H1 (cell line): ENCODE data around the gene KNCN. TPM values are rescaled to one million over a fixed set of nuclear protein-coding genes. Genes with fewer than 3 reads are reported as not detected.
A peak's percentile ranks its signal among the peaks of the same experiment; 100 is the strongest.

Experiments
- CTCF ChIA-PET: fragments of 300-600 bp; sonication (Branson Sonifier 250); formaldehyde crosslinking; loops from one replicate; lab custom pipeline; 2021; ENCODE audit not compliant: partially characterized antibody; lab: Charles Lee
- POLR2A ChIA-PET: fragments of 300-600 bp; sonication (Branson Sonifier 250); formaldehyde crosslinking; loops from one replicate; lab custom pipeline; 2021; ENCODE audit warnings: inconsistent platforms; ENCODE audit not compliant: partially characterized antibody; lab: Charles Lee
- DNase-seq, 2 experiments: peaks; one replicate each; pipeline versions ENCODE4 v3.0.0 to v3.0.0-alpha.2; 2010 to 2022; ENCODE audit warnings: low spot score in 2 of 2, low read depth in 1 of 2, mixed read lengths in 1 of 2
- FAIRE-seq: peaks from 2 replicates; lab custom pipeline; 2011; peaks lifted over from hg19 to GRCh38; lab: Jason Lieb, UNC
- H2AFZ ChIP-seq: 2 replicates; pipeline ENCODE4 v1.8.1; 2012; ENCODE audit warnings: low read length, inconsistent platforms
- H2AK5ac ChIP-seq: 2 replicates; pipeline ENCODE4 v1.6.1; 2013; ENCODE audit warnings: low read depth, low read length
- H2BK120ac ChIP-seq: replicated peaks from 2 replicates; pipeline ENCODE3; 2013; ENCODE audit warnings: low read depth, low read length, inconsistent platforms
- H2BK12ac ChIP-seq: 2 replicates; pipeline ENCODE4 v1.6.1; 2013; ENCODE audit warnings: low read depth, low read length
- H2BK15ac ChIP-seq: 2 replicates; pipeline ENCODE4 v1.6.1; 2013; ENCODE audit warnings: low read length
- H2BK20ac ChIP-seq: 2 replicates; pipeline ENCODE4 v1.6.1; 2013; ENCODE audit warnings: low read length
- H2BK5ac ChIP-seq: 2 replicates; pipeline ENCODE4 v1.6.1; 2013; ENCODE audit warnings: low read depth, low read length
- H3K14ac ChIP-seq: 2 replicates; pipeline ENCODE4 v1.6.1; 2013; ENCODE audit warnings: inconsistent platforms; ENCODE audit not compliant: insufficient read length
- H3K18ac ChIP-seq: 2 replicates; pipeline ENCODE4 v1.6.1; 2013; ENCODE audit warnings: low read length; ENCODE audit errors: extremely low read depth
- H3K23ac ChIP-seq: 2 replicates; pipeline ENCODE4 v1.6.1; 2013; ENCODE audit warnings: inconsistent platforms; ENCODE audit not compliant: insufficient read length
- H3K23me2 ChIP-seq: 2 replicates; pipeline ENCODE4 v1.6.1; 2013; ENCODE audit warnings: low read depth, low read length
- H3K27ac ChIP-seq: 2 replicates; pipeline ENCODE4 v1.6.1; 2011; ENCODE audit warnings: low read depth, low read length, inconsistent platforms
- H3K27me3 ChIP-seq, 4 experiments: replicated peaks in 1 of 4; 1 replicate in 1 of 4; 2 replicates in 3 of 4; pipeline versions ENCODE4 v1.6.1 to v1.8.1; 2011 to 2013; ENCODE audit warnings: low read length in 3 of 4, mild to moderate bottlenecking in 3 of 4, inconsistent platforms in 2 of 4, mixed read lengths in 2 of 4, moderate library complexity in 1 of 4; ENCODE audit not compliant: control insufficient read depth in 3 of 4, insufficient read depth in 3 of 4; ENCODE audit errors: extremely low read depth in 1 of 4
- H3K36me3 ChIP-seq, 4 experiments: 2 replicates each; pipeline versions ENCODE4 v1.6.1 to v1.8.1; 2011 to 2013; ENCODE audit warnings: mild to moderate bottlenecking in 4 of 4, low read length in 3 of 4, moderate library complexity in 2 of 4, control low read depth in 1 of 4, inconsistent platforms in 1 of 4; ENCODE audit not compliant: insufficient read depth in 4 of 4, control insufficient read depth in 2 of 4
- H3K4ac ChIP-seq: replicated peaks from 2 replicates; pipeline ENCODE3; 2013; ENCODE audit warnings: low read length, low read depth, mixed read lengths, inconsistent platforms; ENCODE audit not compliant: insufficient read length
- H3K4me1 ChIP-seq, 4 experiments: replicated peaks in 1 of 4; 1 replicate in 1 of 4; 2 replicates in 3 of 4; pipeline versions ENCODE4 v1.6.1 to v1.8.1; 2011 to 2013; ENCODE audit warnings: low read length in 3 of 4, inconsistent platforms in 2 of 4, mixed read lengths in 1 of 4; ENCODE audit not compliant: insufficient read depth in 4 of 4, control insufficient read depth in 3 of 4
- H3K4me2 ChIP-seq, 2 experiments: 2 replicates each; pipeline versions ENCODE4 v1.6.1 to v1.8.1; 2011 to 2013; ENCODE audit warnings: low read depth in 2 of 2, low read length in 2 of 2, control low read depth in 1 of 2, inconsistent platforms in 1 of 2, mild to moderate bottlenecking in 1 of 2; ENCODE audit not compliant: insufficient read depth in 1 of 2
- H3K4me3 ChIP-seq, 4 experiments: fragments of 200-600, 300-600 bp in 1 of 4; sonication (generic), shearing (Covaris generic), sonication (Bioruptor Twin) in 1 of 4; 2 replicates each; pipeline versions ENCODE4 v1.5.1 to v1.8.1; 2011 to 2016; ENCODE audit warnings: low read length in 4 of 4, low read depth in 3 of 4, control low read depth in 2 of 4, inconsistent platforms in 2 of 4, mild to moderate bottlenecking in 2 of 4, mixed read lengths in 1 of 4, moderate library complexity in 1 of 4; ENCODE audit not compliant: insufficient read depth in 2 of 4; ENCODE audit errors: extremely low read depth in 1 of 4
- H3K56ac ChIP-seq: replicated peaks from 2 replicates; pipeline ENCODE3; 2013; ENCODE audit warnings: low read depth, mild to moderate bottlenecking, mixed read lengths, low read length, inconsistent platforms; ENCODE audit not compliant: insufficient read length
- H3K79me1 ChIP-seq: 2 replicates; pipeline ENCODE4 v1.6.1; 2013; ENCODE audit warnings: low read depth, low read length, control low read depth
- H3K79me2 ChIP-seq, 2 experiments: 2 replicates each; pipeline versions ENCODE4 v1.6.1 to v1.8.1; 2012 to 2013; ENCODE audit warnings: low read length in 2 of 2, mild to moderate bottlenecking in 2 of 2, inconsistent platforms in 1 of 2; ENCODE audit not compliant: insufficient read depth in 2 of 2, control insufficient read depth in 1 of 2
- H3K9ac ChIP-seq, 4 experiments: replicated peaks in 1 of 4; 1 replicate in 1 of 4; 2 replicates in 3 of 4; pipeline versions ENCODE4 v1.6.1 to v1.8.1; 2011 to 2013; ENCODE audit warnings: low read depth in 3 of 4, low read length in 3 of 4, control low read depth in 2 of 4, mild to moderate bottlenecking in 2 of 4, moderate library complexity in 2 of 4, inconsistent platforms in 1 of 4; ENCODE audit errors: extremely low read depth in 1 of 4
- H3K9me3 ChIP-seq, 2 experiments: 2 replicates each; pipeline versions ENCODE4 v1.6.1 to v1.8.1; 2012 to 2013; ENCODE audit warnings: mild to moderate bottlenecking in 2 of 2, moderate library complexity in 2 of 2, control low read depth in 1 of 2, inconsistent platforms in 1 of 2, low read depth in 1 of 2, low read length in 1 of 2, mixed read lengths in 1 of 2; ENCODE audit not compliant: insufficient read depth in 2 of 2
- H4K20me1 ChIP-seq, 2 experiments: replicated peaks in 1 of 2; 2 replicates each; pipeline versions ENCODE3 to v1.8.1; 2011 to 2013; ENCODE audit warnings: inconsistent platforms in 2 of 2, low read length in 2 of 2, mild to moderate bottlenecking in 1 of 2; ENCODE audit not compliant: insufficient read depth in 2 of 2, control insufficient read depth in 1 of 2
- H4K5ac ChIP-seq: 2 replicates; pipeline ENCODE4 v1.6.1; 2013; ENCODE audit warnings: low read length, low read depth, mixed read lengths, inconsistent platforms; ENCODE audit not compliant: insufficient read length
- H4K8ac ChIP-seq: 2 replicates; pipeline ENCODE4 v1.8.0; 2013; ENCODE audit warnings: mild to moderate bottlenecking, moderate library complexity, low read length, inconsistent platforms; ENCODE audit not compliant: insufficient read depth; ENCODE audit errors: extremely low read depth
- H4K91ac ChIP-seq: replicated peaks from 2 replicates; pipeline ENCODE3; 2013; ENCODE audit warnings: low read length, mixed read lengths, inconsistent platforms; ENCODE audit not compliant: insufficient read length
- ASH2L ChIP-seq: fragments of 200-600, 300-600 bp; sonication (generic); IDR thresholded peaks from one replicate; pipeline ENCODE4 v1.7.1; 2017; ENCODE audit warnings: low read length
- NANOG ChIP-seq: IDR thresholded peaks from 2 replicates; pipeline ENCODE4 v1.6.1; 2011; ENCODE audit warnings: low read length, low read depth, mild to moderate bottlenecking, inconsistent platforms; ENCODE audit not compliant: insufficient read depth, poor library complexity, severe bottlenecking
- RNF2 ChIP-seq: fragments of 200-900, 300-1000 bp; sonication (generic); IDR thresholded peaks from 2 replicates; pipeline ENCODE4 v1.7.1; 2016; ENCODE audit warnings: borderline replicate concordance, low read depth, mild to moderate bottlenecking, antibody characterized with exemption, low read length; ENCODE audit not compliant: poor library complexity, severe bottlenecking; ENCODE audit errors: missing control alignments
- TEAD4 ChIP-seq: IDR thresholded peaks from 2 replicates; pipeline ENCODE4 v1.6.1; 2012; ENCODE audit warnings: low read depth, low read length, inconsistent platforms, mixed read lengths
- WGBS, 2 experiments: shearing (Covaris generic) in 1 of 2; methylation state at CpG; one replicate each; pipeline versions ENCODE4 v1.1.6 to v1.1.7; 2013 to 2015; ENCODE audit warnings: low lambda C conversion rate in 2 of 2, mixed read lengths in 2 of 2, inconsistent platforms in 1 of 2, low coverage in 1 of 2, missing lambda C conversion rate in 1 of 2; ENCODE audit not compliant: insufficient replicate concordance in 2 of 2, insufficient coverage in 1 of 2, insufficient read length in 1 of 2; ENCODE audit errors: extremely low coverage in 1 of 2, missing lambda C conversion rate in 1 of 2; 5-methylcytosine and 5-hydroxymethylcytosine counted together
- polyA plus RNA-seq, 7 experiments: library from polyadenylated mRNA; depleted of rRNA in 3 of 7; stranded (reverse) in 5 of 7; unstranded in 2 of 7; fragments of >200 nt in 5 of 7; fragments of 200-250 nt in 2 of 7; gene quantifications; 1 replicate in 5 of 7; 2 replicates in 1 of 7; 4 replicates in 1 of 7; pipeline versions ENCODE4 v1.2.1 to v1.2.3, GENCODE V29; 2011 to 2013; ENCODE audit warnings: missing spikeins in 2 of 7, mixed read lengths in 2 of 7
- total RNA-seq: library from RNA; stranded (reverse); fragmentation: NEBNext Ultra II Directional; extraction: Animal tissue kit (Norgen Biotek cat#: 25700); gene quantifications from 2 replicates; pipeline ENCODE4 v1.2.1, GENCODE V29; 2021

Gene KNCN
- total and polyA plus RNA-seq, 2 of the 8 experiments (the other 6 are each of a cell fraction or from before 2014, with no cell fraction given): not detected

GRCh38 chr1:46575778-46576177 lies 24.3 kb upstream of the KNCN start:
- H3K56ac ChIP-seq: no peak overlapping the region
- H3K23ac ChIP-seq: no peak overlapping the region
- no peaks in the 10 kb centered on the region for H3K79me2 ChIP-seq
- POLR2A ChIA-PET: interaction anchor here (1.4 kb wide), 1 partner anchor 10 kb away, joined by 4 read pairs; no protein-coding TSS in a partner anchor
- H4K8ac ChIP-seq: no peak overlapping the region
- H4K20me1 ChIP-seq: no peaks in the 10 kb centered on the region
- no peak overlapping the region for H2BK120ac ChIP-seq
- no peak overlapping the region for H4K91ac ChIP-seq
- no peak overlapping the region for H3K18ac ChIP-seq
- H2BK20ac ChIP-seq: no peak overlapping the region
- DNase-seq (no peak), FAIRE-seq (no peak)
- H3K14ac ChIP-seq: no peak overlapping the region
- H4K5ac ChIP-seq: no peak overlapping the region
- H3K4me2 ChIP-seq: peak overlapping the region; percentile 7 to 36
- no peaks in the 10 kb centered on the region for H3K9me3 ChIP-seq
- no peak overlapping the region for H2AK5ac ChIP-seq
- 60% methylated on average over 3 of the region's 3 CpGs; no CpG with 5 or more reads in 1 of the 2 experiments for WGBS, 2 experiments
- H2BK5ac ChIP-seq: no peak overlapping the region
- no peaks in the 10 kb centered on the region for H3K79me1 ChIP-seq
- H2BK12ac ChIP-seq: no peak overlapping the region
- no peak overlapping the region for H3K27ac ChIP-seq
- no peaks in the 10 kb centered on the region for H3K23me2 ChIP-seq
- H3K9ac ChIP-seq: no peak overlapping the region; a peak in 1 of 7 replicates
- no peak for TF ChIP-seq ASH2L
- TF ChIP-seq NANOG: no peak
- no peak for TF ChIP-seq TEAD4
- TF ChIP-seq RNF2: no peak
- CTCF ChIA-PET: interaction anchor here (0.6 to 3.1 kb wide), 5 partner anchors 16 to 160 kb away, joined by 3 to 17 read pairs (median 3); partner anchors contain the start of gene MKNK1
- peaks cover 6 to 11% (median 9%) of the 10 kb centered on the region in 4 experiments; a peak in 6 of 7 replicates for H3K4me1 ChIP-seq
- H3K36me3 ChIP-seq: peaks cover 0 to 9% (median 0%) of the 10 kb centered on the region in 4 experiments; a peak in 2 of 8 replicates
- H2BK15ac ChIP-seq: no peak overlapping the region
- peak overlapping the region in 1 of 4 experiments; percentile 1; a peak in 1 of 8 replicates for H3K4me3 ChIP-seq
- no peak overlapping the region for H2AFZ ChIP-seq
- no peak overlapping the region for H3K4ac ChIP-seq
- no peaks in the 10 kb centered on the region for H3K27me3 ChIP-seq
